Activated CD4-positive, alpha-beta T cell treated with anti-CD3 and anti-CD28 coated beads, Interleukin-2, Interleukin-6, amounts not matched to agents 100 ng/mL and 50 ng/mL, durations not matched to agents 16 hours and 8 hours (primary cell): Measurements from ENCODE around the gene DEPP1.

Source experiments
- DNase-seq: peaks from one replicate; pipeline ENCODE4 v3.0.0-alpha.2; 2020

Gene DEPP1

DNA sequence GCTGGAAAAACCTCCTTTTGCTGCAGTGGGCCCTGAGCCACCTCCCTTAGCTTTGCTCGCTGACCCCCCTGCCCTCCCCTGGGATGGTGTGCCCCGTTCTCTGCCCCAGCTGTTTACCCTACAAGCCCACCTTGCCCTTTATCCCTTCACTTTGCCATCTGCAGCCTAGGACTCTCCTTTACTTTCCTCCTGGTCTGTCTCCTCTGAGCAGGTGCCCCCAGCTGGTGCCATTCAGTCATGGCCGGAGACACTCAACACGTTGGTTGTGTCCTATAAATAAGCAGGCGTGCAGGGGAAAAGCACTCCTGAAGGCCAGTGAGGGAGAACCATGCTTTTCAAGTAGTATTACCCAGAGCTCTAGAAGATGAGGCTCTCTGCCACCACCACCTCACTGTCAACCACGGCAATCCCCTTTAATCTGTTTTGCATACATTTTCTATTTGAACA lies 12.9 kb downstream of the DEPP1 start:
- no peak for DNase-seq

DNA sequence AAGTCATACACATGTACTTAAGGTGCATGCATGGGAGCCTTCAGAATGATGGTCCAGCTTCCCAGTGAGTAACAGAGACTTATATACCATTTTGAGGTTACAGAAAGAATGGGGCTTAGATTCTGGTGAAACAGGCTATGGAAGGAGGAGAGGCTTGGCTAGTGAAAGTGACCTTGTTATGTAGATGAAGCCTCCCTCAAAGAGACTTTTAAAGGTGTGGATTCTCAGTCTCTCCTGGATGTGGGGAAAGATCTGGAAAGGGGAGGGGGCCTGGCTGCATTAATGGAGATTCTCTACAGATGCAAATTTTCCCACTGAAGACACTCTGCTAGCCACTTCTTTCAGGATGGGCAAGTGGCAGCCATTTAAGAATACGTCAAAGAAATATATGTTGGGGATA lies 13.5 kb downstream of the DEPP1 start:
- no peak for DNase-seq

DNA sequence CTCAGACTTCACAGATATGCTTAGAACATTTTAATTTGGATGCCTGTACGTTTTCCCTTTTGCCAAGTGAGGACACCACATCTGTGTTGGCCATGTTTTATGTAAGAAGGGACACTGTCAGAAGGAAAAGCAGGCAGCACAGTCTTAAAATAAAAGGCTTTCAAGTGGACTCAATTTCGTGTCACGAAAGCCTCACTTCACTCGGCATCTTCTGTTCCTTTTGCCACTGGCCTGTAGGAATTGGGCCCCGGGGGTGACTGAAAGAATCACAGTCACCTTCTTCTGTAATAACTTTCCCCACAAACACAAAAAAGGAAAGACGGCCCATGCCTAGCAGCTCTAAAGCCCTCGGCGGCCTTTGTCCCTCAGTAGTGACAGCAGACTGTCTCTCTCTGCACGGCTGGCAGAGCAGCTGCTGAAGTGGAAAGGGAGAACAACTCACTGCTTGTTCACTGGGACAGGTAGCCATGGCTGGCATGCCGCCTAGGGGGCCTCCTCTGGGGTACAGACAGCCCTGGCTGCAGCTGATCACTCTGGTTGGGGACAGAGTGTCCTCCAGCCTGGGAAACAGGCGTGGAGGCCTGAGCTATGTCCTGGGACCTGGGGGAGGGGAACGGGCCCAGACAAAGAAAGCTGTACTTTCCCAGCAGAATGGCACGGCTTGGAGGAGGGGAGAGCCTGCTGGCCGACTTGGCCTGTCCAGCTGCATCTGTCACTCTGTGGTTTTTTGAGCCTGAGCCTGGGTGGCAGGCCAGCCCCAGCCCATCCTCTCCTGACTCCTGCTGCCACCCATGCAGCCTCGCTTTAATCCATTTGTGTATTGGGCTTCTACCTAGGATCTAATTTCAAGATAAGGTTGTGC lies 14.6 kb downstream of the DEPP1 start:
- no peak for DNase-seq

DNA sequence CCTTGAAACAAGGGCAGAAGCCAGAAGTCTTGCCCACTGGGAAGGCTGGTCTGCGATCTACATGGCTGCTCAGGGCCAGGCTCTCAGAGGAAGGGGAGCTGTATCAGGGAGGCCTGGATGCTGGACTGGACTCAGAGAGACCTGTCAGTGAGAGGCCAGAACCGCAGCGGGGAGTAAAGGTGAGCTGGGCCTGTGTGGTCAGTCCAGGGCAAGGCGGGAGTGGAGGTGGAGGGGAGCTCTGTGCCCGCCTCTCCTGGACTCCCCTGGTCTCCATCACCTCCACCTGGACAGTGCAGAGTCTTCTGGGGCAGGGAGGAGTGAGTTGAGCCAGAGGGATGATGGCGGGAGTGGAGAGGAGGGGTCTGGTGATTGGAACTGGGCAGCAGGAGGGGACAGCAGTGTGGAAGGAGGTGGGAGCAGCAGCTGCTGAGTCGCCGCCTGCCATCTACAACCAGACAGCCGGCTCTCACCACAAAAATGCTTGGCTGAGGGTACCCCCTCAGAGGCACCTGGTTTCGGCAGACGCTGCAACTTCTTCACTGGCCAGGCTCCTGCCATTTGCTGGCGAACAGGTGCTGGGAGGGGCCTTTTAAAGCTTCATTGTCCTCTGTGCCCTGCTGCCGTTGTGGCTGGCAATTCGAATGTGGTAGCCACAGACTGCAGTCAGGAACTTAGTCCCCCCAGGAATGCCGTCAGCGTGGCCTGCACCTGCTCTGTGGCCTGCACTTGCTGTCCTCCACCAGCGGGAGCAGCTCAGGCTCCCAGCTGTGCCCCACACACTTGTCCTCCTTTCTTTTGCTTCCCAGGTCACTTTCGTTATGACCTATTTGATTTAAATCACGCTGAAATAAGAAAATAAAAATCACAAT lies 15.5 kb downstream of the DEPP1 start:
- no peak for DNase-seq

DNA sequence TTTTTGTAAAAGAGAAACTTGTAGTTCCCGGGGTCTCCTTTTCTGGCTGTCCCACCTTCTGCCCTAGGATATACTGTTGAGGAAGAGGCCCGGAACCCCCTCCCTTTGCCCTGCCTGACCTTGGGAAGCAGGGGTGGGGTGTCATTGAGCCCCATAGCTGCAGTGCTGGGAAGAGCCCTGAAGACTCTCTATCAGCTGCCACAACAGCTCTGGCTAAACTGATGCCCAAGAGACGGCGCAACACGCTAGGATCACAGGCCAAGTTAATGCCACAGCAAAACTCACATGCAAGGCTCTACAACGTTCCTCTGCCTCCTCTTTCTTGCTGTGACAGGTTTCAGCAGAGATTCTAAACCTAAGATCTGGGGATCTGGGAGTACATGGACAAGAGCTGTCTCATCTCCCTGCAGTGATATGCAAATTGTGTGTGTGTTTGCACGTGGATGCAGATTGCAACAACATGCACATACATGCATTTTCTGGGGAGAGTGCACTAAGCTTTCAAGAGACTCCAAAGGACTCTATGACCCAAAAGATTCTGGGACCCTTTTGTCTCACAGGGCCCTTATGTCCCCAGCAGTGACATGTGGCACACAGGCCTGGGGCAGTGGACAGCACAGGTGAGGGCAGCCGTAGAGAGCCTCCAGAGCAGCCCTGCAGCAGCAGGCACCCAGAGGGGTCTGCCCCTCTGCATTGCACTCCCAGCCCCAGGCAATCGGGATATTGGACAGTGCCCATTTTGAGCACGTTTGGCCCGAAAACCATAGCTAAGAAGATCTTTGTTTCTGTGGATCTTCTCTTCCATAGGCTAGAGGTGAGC lies 16.5 kb downstream of the DEPP1 start:
- DNase-seq, result no peak

DNA sequence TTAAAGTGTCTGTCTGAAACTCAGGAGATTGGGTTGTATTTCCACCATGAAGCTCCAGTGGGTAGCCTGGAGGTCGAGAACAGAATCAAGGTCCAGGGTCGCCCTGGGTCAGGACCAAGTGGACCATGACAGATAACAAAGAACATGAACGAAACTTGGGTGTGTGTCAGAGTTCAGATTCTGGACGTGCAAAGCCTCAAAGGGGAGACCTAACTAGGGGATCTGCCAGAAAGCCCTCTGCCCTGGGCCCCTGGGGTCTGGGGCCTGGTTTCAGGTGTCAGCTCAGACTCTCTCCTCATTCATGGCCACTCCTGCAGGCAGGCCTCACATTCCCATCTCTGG lies 17.4 kb downstream of the DEPP1 start:
- DNase-seq, result no peak

DNA sequence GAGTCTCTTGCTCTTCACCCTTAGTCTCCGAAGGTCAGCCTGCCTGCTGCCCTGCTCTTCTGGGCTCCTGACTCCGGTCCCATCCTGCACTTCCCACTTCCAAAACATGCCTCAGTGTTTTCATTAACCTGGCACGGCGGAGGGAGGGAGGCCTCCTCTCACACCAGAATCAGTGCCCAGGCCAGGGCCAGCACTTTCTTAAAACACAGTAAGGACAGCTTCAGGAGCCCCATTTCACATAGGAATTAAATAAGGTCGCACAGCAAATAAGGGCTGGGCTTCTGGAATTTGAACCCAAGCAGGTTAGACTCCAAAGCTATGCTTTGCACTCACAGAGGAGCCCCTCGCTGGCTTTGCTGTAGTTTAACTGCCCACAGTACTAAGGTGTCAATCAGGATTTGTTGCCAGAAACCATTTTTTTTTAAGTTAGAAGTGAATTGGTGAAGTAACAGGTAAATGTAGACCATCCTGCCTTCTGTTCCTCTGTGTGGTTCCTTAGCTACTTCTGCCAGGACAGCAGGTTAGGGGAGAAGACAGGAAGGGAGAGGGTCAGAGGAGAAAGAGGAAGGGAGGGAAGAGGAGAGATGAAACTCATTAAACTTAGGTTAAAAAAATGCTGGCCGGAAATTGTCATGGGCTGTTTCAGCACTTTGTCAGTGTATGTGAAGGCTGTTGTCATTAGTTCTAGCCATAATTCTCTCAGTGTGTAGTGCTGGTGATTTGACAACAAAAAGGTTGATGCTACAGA lies 18.0 kb downstream of the DEPP1 start:
- no peak for DNase-seq

DNA sequence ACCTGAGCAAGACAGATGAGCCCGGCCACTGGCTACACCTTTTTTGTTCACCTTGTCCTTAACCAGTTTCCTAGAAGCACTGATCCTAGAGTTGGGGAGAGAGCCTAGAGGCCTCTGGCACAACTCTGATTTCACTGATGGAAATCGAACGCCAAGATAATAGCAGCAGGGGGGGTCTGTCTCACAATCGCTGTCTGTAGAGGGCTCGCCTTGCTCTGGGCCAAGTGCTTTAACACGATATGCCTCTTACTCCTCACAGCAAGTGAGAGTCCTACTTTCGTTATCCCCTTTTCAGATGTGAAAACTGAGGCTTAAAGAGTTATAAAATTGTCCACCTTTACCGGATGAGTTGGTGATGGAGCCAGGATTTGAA lies 18.5 kb downstream of the DEPP1 start:
- DNase-seq, result no peak

DNA sequence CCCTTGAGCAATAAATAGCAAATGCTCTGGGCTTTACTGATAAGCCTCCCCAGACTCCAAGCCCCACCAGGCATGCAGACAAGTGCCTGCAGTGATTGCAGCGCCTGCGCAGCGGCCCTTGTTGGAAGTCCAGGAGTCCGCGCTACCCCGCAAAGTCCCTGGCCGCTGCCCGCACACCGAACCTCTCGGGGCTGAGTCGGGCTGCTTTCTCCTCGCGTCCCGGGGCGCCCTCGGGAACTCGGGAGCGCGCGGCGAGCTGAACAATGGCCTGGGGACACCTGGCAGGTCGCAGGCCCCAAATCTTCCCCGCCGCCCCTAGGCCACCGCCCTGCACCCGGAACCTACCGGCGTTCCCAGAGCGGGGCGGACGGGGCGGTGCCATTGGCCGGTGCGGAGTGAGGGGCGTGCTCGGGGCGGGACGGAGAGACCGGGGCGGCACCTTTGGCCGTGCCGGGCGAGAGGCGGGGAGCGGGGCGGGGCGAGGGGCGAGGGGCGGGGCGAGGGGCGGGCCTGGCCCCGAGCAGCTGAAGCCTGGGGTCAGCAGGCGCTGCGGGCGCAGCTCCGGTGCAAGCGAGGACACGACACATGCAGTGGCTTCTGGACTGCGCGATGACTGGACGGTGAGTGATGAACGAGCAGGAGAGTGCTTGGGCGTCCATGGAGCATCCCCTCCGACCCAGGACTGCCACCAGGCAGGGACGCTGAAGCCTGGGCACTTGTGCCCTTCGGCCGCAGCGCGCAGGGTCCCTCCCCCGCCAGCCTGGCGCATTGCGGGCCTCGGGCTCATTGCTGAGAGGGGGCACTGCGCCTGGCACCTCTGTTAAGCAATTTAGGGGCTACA lies 19.1 kb downstream of the DEPP1 start, which contains the start of gene RASSF4:
RASSF4 (plus strand) TSS at position 556 of the 841 bp plus-strand sequence. CDS start 10,401 bp downstream, outside the sequence.
- peak; percentile 94 for DNase-seq

DNA sequence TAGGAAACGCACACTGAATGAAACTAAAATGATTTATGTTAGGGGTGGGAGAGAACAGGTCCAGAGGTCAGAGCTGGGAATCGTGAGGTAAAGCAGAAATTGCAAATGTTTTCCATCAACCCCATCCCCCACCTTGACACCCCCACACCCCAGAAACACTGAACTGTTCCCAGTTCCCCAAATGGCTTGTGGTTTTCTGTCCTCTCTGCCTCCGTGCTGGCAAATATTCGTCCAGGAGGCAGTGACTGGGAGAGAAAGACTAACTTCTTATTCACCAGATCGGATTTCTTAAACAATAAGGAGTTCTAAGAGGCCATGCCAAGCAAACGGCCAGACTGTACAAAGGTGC lies 19.7 kb downstream of the DEPP1 start:
- DNase-seq, result no peak

DNA sequence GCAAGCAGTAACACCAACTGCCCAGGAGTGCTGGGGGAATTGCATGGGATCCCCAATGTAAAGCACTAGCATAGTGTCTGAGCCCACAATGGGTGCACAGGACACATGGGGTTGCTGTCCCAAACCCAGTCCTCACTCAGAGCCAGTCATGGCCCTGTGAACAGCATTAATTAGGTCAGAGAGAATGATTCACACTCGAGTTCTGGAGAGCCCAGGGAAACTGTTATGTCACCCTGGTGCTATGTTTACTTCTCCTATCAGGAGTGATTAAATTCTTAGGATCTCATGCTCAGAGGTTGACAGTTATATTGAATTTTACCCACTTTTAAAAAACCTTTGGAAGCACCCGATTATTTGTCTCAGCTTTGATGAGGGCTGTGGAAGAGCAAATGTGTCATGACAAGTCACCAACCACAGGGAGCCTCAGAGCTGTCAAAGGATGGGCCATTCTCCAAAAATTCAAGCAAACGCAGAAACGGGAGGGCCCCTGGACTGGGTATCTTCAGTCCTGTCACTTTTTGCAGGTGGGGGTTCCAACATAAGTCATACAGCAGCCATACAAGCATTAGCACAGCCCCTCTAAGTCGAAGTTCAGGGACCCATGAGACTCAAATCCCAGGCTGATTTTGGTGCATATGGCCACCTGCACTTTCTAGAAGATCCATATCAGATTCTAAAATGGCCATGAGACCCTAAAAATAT lies 20.3 kb downstream of the DEPP1 start:
- DNase-seq, result no peak

DNA sequence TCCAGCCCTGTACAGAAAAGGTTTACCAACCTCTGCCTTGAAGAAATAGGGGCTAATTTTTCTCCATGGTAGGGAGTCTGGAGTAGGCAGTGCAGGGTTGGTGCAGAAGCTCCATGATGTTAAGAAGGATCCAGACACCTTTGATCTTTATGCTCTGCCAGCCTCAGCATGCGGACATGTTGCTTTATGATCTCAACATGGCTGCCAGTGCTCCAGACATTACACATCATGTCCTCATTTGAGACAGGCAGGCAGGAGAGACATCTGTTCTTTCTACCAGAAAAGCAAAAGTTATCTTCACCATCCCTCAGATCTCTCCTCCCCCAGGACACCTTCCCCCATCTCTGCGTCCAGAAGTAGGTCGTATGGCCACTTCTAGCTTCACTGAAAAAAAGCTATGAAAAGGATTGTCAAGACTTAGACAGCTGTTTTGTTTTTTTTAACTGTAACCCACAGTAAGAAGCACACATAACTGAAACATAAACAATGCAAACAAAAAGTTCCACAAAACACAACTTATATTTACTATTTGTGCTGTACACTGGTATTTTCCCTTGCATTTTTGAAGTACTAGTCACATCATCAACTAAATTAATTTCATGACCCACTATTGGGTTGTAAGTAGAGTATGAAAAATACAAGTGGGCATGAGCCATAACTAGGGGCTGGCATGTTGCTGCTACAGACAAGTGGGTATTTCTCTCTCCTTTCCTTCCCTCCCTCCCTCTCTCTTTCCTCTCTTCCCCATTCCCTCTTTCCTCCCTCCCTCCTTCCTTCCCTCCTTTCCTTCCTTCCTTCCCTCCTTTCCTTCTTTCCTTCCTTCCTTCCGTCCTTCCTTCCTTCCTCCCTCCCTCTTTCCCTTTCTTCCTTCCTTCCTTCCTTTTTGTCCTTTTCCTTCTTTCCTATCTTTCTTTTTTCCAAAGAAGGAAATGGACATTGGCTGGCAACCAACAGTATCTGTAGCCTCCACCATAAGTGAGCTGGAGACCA lies 21.6 kb downstream of the DEPP1 start:
- no peak for DNase-seq

DNA sequence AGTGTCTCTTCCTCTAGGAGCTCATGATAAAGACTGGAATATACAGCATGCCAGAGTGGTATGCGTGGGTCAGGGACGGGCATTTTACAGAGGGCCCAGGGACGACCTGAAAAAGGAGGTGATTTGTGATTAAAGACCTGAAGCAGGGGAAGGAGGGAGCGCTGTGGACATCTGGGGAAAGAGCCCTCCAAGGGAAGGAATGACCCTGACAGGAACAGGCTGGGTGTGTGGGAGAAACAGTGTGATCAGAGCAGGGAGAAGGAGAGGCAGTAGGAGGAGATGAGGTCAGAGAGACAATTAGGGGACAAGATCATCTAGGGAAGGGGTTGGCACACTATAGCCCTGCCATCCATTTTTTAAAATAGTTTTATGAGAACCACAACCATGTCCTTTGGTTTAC lies 22.4 kb downstream of the DEPP1 start:
- no peak for DNase-seq

DNA sequence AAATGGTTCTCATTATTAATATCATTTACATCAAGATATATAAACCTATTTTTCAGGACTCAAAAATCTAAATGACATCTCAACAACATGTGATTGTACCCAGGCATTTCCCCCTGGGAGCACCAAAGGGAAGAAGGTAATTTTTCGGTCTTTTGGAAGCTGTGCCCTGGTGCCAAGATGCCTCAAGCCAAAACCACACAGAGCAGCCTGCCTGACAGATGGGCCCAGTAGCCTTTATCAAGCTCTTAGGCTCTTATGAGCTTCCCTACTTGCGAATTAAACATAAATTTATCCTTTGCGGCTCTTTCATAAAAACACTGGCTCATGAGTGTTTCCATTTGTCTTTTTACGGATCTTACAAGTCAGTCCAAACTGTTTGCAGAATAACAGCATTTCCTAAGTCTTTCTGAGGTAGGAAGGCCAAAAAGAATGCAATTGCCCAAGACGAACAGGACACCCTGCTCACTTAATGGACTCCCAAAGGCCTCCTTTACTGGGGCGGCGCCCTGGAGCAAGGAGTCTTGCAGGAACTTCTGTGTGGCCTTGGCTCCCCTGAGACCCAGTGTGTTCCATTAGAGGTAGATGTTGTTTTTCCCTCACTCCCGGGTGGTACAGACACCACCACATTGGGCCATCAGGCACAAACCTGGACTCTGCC lies 23.1 kb downstream of the DEPP1 start:
- DNase-seq, result no peak

DNA sequence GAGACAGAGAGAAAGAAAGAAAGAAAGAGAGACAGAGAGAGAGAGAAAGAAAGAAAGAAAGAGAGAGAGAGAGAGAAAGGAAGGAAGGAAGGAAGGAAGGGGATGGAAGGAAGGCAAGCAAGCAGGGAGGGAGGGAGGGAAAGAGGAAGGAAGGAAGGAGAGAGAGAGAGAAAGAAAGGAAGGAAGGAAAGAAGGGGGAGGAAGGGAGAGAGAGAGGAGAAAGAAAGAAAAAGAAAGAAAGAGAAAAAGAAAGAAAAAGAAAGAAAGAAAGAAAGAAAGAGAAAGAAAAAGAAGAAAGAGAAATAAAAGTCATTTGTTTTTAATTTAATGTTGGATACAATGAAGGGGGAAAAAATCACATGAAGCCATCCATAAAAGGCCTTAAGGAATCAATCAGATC lies 23.6 kb downstream of the DEPP1 start:
- no peak for DNase-seq

DNA sequence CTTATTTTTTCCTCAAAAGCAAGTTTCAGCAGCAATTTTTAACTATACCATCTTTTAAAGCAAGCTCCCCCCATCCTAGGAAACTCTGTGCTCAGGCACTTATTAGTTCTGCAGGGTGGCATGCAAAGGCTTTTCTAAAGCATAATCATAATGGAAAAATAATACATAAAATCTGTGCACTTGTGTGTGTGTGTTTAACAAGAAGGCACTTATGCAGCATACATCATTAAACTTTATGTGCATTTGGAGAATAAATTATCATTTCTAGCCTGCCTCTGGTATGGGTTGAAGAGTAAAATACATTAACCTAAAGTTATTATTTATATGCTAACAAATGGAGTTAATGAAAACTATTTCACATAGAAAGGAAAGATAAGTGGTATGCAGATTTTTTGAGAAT lies 24.6 kb downstream of the DEPP1 start:
- no peak for DNase-seq

DNA sequence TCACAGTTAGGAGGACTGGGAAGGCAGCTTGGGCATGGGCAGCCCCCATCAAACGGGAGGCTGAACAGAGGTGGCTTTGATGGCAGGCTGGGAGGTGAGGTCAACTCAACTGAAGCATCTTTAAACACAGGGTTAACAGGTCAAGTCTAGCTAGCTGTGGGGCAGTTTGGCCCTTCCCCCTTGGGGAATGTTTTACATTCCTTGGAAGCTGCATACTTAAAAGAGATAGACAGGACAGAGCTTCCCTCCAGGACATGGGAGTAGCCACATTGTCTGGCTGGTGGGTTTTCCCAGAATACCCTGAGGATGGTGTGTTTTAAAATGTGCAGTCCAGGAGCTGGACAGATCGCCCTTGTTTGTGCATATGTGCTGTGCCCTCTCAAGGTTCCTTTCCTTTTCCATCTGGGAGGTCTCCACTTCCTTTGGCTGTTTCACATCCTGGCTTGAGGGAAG lies 25.8 kb downstream of the DEPP1 start:
- no peak for DNase-seq

DNA sequence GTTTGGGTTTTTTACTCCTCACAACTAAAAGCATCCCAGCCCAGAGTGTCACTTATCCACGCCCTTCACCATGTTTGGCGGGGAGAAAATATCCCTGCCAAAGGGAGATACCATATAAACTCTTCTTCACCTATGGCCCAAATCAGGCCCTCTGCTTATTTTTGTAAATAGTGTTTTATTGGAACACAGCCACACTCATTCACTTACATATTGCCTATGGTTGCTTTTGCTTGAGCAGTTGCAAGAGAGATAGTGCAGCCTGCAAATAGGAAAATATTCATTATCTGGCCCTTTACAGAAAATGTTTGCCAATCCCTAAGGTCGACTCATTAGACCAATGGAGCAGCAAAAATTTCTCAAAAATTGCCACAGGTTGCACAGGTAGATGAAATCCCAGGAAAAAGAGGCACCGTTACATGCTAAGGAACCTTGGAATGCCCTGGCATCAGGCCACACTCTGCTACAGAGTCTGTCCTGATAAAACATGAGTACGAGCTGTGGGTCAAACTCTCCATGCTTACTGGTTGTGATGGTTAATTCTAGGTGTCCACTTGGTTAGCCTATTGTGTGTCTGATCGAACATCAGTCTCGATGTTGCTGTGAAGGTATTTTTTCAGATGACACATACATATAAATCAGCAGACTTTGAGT lies 26.9 kb downstream of the DEPP1 start:
- DNase-seq, result no peak
